Measurements from ENCODE around the gene IDNK. TPM values are rescaled to one million over a fixed set of nuclear protein-coding genes. Genes with fewer than 3 reads are reported as not detected.

IDNK gene
- total RNA-seq, 1 donor from 2014 or later = 3.7 TPM

DNA sequence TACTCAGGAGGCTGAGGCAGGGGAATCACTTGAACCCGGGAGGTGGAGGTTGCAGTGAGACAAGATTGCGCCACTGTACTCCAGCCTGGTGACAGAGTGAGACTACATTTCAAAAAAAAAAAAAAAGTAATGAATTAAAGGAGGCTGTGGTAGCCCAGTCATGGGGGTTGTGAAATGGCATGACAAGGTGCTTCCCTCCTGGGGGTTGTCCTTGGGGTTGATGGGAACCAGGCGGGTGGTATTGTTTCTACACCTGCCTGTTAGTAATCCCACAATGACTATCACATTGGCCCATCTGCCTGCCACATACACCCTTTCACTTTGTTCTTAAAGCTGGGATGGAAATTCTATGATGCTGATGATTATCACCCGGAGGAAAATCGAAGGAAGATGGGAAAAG, 5.6 kb downstream of the IDNK start:
- TF ChIP-seq, protein P1, sequence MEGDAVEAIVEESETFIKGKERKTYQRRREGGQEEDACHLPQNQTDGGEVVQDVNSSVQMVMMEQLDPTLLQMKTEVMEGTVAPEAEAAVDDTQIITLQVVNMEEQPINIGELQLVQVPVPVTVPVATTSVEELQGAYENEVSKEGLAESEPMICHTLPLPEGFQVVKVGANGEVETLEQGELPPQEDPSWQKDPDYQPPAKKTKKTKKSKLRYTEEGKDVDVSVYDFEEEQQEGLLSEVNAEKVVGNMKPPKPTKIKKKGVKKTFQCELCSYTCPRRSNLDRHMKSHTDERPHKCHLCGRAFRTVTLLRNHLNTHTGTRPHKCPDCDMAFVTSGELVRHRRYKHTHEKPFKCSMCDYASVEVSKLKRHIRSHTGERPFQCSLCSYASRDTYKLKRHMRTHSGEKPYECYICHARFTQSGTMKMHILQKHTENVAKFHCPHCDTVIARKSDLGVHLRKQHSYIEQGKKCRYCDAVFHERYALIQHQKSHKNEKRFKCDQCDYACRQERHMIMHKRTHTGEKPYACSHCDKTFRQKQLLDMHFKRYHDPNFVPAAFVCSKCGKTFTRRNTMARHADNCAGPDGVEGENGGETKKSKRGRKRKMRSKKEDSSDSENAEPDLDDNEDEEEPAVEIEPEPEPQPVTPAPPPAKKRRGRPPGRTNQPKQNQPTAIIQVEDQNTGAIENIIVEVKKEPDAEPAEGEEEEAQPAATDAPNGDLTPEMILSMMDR (IDR thresholded peaks at IDR 0.05; ENCODE audit: insufficient read depth, low read length, severe bottlenecking) = no peak
- H3K4me3 ChIP-seq (ENCODE audit: low read depth, low read length) = no peak overlapping the region
- DNase-seq (ENCODE audit: low read depth) = no peak
- H3K27me3 ChIP-seq (ENCODE audit: control insufficient read depth, insufficient read depth, low read length) = no peaks in the 10 kb centered on the region
- no peak for FAIRE-seq
- peaks cover 2% of the 10 kb centered on the region for H3K36me3 ChIP-seq (ENCODE audit: control insufficient read depth, insufficient read depth, low read length)

DNA sequence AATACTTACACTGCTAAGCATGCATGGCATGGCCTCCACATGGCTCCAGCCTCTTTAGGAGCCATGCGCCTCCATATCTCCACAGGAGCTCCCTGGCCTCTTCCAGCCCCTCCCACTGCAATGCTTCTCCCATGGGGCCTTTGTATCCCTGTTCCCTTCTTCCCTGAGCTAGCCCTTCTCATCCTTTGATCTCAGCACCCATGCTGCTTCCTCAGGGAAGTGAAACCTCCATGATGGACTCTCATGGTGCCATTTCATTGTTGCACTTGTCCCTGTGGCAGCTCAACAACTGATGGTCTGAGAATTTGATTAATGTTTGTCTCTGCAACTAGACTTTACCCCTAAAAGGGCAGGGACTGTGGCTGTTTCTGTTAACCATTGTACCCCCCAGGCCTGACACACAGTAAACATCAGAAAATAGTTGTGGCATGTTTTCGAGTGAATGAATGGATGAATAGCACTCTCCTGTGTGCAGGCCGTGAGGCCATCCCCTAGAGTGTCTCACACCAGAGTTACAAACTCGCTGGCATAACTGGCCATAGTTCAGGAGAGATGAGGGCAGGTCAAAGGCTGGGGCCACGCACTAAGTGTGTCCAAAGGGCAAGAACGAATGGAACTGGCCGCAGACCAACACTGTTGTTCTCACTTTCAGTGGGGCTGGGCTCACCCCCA, 6.6 kb downstream of the IDNK start:
- Histone ChIP-seq H3K27me3 (ENCODE audit: control insufficient read depth, insufficient read depth, low read length) (no peaks in the 10 kb centered on the region), H3K36me3 (ENCODE audit: control insufficient read depth, insufficient read depth, low read length) (peaks cover 2% of the 10 kb centered on the region), H3K4me3 (ENCODE audit: low read depth, low read length) (no peak overlapping the region)
- no peak for DNase-seq (ENCODE audit: low read depth)
- TF ChIP-seq, protein P1 (IDR thresholded peaks at IDR 0.05; ENCODE audit: insufficient read depth, low read length, severe bottlenecking) = no peak
- FAIRE-seq = no peak

DNA sequence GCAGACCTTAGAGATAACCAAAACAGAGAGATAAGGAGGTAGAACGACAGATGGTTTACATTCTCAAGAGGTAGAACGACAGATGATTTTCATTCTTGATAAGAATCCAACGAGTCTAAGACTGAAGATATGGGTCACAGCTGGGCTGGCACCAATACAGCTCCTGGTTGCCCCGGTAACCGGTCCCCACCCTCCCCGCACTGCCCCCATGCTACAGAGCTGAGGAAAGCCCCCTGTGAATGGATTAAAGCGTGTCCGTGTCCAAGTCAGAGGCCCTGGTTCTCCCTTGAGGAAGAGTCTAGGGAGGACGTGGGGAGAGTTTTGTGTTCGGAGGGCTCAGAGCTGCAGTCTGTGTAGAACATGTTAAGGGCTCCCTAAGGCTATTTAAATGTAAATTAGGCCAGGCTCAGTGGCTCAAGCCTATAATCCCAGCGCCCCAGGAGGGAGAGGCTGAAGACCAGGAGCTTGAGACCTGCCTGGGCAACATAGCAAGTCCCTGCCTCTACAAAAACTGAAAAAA, 8.1 kb downstream of the IDNK start:
- DNase-seq (ENCODE audit: low read depth) (no peak), FAIRE-seq (no peak)
- peaks cover 2% of the 10 kb centered on the region for H3K36me3 ChIP-seq (ENCODE audit: control insufficient read depth, insufficient read depth, low read length)
- H3K27me3 ChIP-seq (ENCODE audit: control insufficient read depth, insufficient read depth, low read length) = no peaks in the 10 kb centered on the region
- TF ChIP-seq, protein P1 (IDR thresholded peaks at IDR 0.05; ENCODE audit: insufficient read depth, low read length, severe bottlenecking) = no peak
- no peak overlapping the region for H3K4me3 ChIP-seq (ENCODE audit: low read depth, low read length)

DNA sequence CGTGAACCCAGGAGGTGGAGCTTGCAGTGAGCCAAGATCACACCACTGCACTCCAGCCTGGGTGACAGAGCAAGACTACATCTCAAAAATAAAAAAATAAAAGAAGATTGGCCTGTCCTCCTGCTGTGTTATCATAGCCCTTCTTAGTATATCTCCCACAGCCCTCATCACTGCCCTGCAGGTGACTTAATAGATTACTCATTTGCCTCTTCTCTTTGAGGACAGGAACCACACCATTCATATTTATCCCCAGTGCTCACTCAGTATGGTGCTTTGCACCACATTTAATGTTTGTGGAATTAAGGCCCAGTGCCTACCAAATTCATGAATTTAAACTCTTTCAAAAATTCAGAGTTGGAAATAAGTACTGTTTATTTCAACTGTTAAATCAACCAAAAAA, 10.3 kb downstream of the IDNK start:
- Histone ChIP-seq H3K36me3 (ENCODE audit: control insufficient read depth, insufficient read depth, low read length) (peaks cover 2% of the 10 kb centered on the region), H3K4me3 (ENCODE audit: low read depth, low read length) (no peak overlapping the region), H3K27me3 (ENCODE audit: control insufficient read depth, insufficient read depth, low read length) (no peaks in the 10 kb centered on the region)
- TF ChIP-seq, protein P1 (IDR thresholded peaks at IDR 0.05; ENCODE audit: insufficient read depth, low read length, severe bottlenecking) = no peak
- no peak for FAIRE-seq
- no peak for DNase-seq (ENCODE audit: low read depth)

DNA sequence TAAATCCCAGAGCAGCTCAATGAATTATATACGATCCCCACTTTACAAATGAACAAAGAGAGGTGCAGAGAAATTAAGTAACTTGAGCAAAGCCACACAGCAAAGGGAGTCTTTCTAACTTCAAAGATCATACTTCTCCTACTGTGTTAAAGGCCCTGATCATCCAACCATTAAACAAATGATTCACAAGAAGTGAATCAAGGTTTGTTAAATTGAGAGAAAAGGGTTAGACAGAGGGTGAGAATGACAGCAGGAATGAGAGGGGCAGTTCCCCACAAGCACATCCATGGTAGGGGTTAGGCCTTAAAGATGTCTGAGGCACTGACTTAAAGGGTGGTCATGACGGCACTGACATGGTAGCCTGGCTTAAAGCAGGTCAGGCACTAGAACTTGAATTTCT, 10.7 kb downstream of the IDNK start:
- TF ChIP-seq, protein P1 (IDR thresholded peaks at IDR 0.05; ENCODE audit: insufficient read depth, low read length, severe bottlenecking) = no peak
- Histone ChIP-seq H3K36me3 (ENCODE audit: control insufficient read depth, insufficient read depth, low read length) (peaks cover 2% of the 10 kb centered on the region), H3K27me3 (ENCODE audit: control insufficient read depth, insufficient read depth, low read length) (no peaks in the 10 kb centered on the region), H3K4me3 (ENCODE audit: low read depth, low read length) (no peak overlapping the region)
- FAIRE-seq (no peak), DNase-seq (ENCODE audit: low read depth) (no peak)

DNA sequence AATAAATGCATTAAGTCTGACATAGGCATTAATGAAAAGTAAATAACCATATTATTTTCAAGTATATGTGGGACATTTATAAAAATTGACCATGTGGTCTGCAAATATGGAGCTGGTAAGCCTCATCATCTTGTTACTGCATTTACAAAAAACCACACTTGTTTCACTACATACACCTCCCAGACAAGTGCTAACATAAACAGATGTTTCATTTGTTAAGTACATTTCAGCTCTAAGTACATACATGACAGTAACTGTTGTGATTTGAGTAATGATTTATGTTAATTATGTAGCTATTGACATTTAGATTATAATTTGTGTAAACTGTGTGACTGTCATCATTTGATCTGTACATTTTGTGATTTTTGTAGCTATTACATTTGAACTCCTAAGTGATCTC, 13.9 kb downstream of the IDNK start:
- DNase-seq (ENCODE audit: low read depth) (no peak), FAIRE-seq (no peak)
- Histone ChIP-seq H3K4me3 (ENCODE audit: low read depth, low read length) (no peak overlapping the region), H3K27me3 (ENCODE audit: control insufficient read depth, insufficient read depth, low read length) (no peaks in the 10 kb centered on the region), H3K36me3 (ENCODE audit: control insufficient read depth, insufficient read depth, low read length) (no peaks in the 10 kb centered on the region)
- TF ChIP-seq, protein P1 (IDR thresholded peaks at IDR 0.05; ENCODE audit: insufficient read depth, low read length, severe bottlenecking) = no peak

All from bronchial epithelial cell (primary cell).